HAP-1 (cell line): ENCODE results near the gene LOX.

Source experiments
- DNase-seq, 2 experiments: peaks; one replicate each; pipeline ENCODE4 v3.0.0-alpha.2; 2016 to 2020; ENCODE audit warnings: low spot score in 2 of 2
- H3K27me3 ChIP-seq: fragments of 250-450 bp; sonication (Bioruptor Pico); 2 replicates; pipeline ENCODE4 v1.5.1; 2020; ENCODE audit warnings: low read depth, mild to moderate bottlenecking, moderate library complexity
- H3K36me3 ChIP-seq: fragments of 250-450 bp; sonication (Bioruptor Pico); replicated peaks from 2 replicates; pipeline ENCODE4 v1.5.1; 2020; ENCODE audit warnings: mild to moderate bottlenecking
- H3K4me1 ChIP-seq: fragments of 250-450 bp; sonication (Bioruptor Pico); 2 replicates; pipeline ENCODE4 v1.5.1; 2020; ENCODE audit warnings: mild to moderate bottlenecking
- H3K4me3 ChIP-seq: fragments of 250-450 bp; sonication (Bioruptor Pico); 2 replicates; pipeline ENCODE4 v1.5.1; 2020; ENCODE audit warnings: mild to moderate bottlenecking, moderate library complexity
- H3K9me3 ChIP-seq: fragments of 250-450 bp; sonication (Bioruptor Pico); 2 replicates; pipeline ENCODE4 v1.5.1; 2020; ENCODE audit warnings: mild to moderate bottlenecking, moderate library complexity
- in situ Hi-C: fragments of 300-500 bp; cut with MboI; formaldehyde crosslinking; loops from 3 replicates; pipeline ENCODE4 v1.14.3; 2020; ENCODE audit warnings: low sequenced_read_pairs, inconsistent platforms, mixed read lengths

The LOX gene

DNA sequence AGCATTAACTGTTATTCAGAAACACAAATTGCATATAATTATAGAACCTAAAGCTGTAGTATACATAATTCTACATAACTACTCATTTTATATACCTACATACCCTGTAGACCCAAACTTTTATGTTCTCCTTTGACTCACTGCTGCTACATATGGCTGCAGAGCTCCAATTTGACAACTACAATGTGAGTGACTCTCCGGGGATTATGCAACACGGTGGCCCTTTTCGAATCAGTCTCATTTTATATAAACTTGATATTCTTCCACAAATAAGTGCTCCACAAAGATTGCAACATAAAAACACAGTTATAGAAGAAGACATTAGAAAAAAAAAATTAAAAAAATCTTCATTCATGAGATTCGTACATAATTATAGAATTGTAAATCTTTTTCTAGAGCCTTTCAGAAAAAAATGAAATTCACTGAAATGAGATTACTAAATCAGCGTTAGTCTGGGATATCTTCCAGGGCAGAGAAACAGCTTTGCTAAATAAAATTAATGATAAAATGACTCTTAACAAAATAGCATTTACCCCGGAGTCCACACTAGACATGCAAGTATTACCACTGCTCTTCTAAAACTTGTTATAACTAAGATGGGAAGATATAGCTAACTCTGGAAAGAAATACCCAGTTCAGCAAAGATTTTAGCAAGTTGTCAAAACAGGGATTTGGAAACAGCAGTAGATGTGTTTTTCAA is 63.7 kb downstream of the LOX start:
- Histone ChIP-seq H3K36me3 (no peaks in the 10 kb centered on the region), H3K27me3 (no peaks in the 10 kb centered on the region), H3K9me3 (no peaks in the 10 kb centered on the region), H3K4me1 (no peaks in the 10 kb centered on the region; the same call in 1 of the 2 replicates), H3K4me3 (no peak overlapping the region)
- no peak for DNase-seq
- in situ Hi-C loops, result no loop called here
